ENCODE data around the gene VOPP1. TPM values are rescaled to one million over a fixed set of nuclear protein-coding genes. Genes with fewer than 3 reads are reported as not detected.

VOPP1 gene
- total and polyA plus RNA-seq, 2 of the 13 experiments (the other 11 are each of a cell fraction or from before 2014, with no cell fraction given) = 21.8 to 55.3 TPM

DNA sequence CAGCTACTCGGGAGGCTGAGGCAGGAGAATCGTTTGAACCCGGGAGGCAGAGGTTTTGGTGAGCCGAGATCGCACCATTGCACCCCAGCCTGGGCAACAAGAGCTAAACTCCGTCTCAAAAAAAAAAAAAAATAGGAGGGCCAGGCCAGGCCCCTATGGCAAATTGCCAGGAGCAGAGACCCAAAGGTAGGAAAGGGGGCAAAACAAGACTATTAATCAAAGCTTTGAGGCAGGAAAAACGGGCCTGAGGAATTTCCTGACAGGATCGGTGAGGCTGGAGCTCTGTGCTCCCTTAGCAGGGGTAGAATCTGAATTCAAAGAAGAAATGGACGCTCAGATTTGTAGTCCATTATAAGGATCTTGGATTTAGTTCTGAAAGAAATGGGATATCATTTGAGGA lies 2.8 kb upstream of the VOPP1 start:
- ATAC-seq (no peak), FAIRE-seq (no peak), DNase-seq (ENCODE audit: low spot score) (no peak)
- Histone ChIP-seq H4K20me1 (ENCODE audit: insufficient read depth, low read length) (no peaks in the 10 kb centered on the region), H3K9me3 (ENCODE audit: low read length) (no peaks in the 10 kb centered on the region), H3K27ac (ENCODE audit: extremely low read length, insufficient read depth, low read length) (no peak overlapping the region), H2AFZ (ENCODE audit: low read length) (no peak overlapping the region), H3K27me3 (ENCODE audit: control insufficient read depth in 1 of 2, insufficient read depth in 2 of 2, low read length in 2 of 2) (no peaks in the 10 kb centered on the region; a peak in 1 of 5 replicates), H3K4me2 (ENCODE audit: low read depth, low read length) (no peak overlapping the region), H3K36me3 (replicated peaks in 1 of 2; ENCODE audit: control insufficient read depth in 1 of 2, insufficient read depth in 2 of 2, low read length in 2 of 2) (no peaks in the 10 kb centered on the region), H3K4me3 (replicated peaks in 1 of 3; ENCODE audit: insufficient read depth in 1 of 3, low read depth in 2 of 3, low read length in 3 of 3) (no peak overlapping the region), H3K4me1 (ENCODE audit: insufficient read depth, low read length) (peaks cover 24% of the 10 kb centered on the region), H3K9ac (ENCODE audit: insufficient read depth, low read depth, low read length) (no peak overlapping the region), H3K79me2 (ENCODE audit: insufficient read depth, low read length) (peaks cover 17% of the 10 kb centered on the region)
- CTCF ChIA-PET (ENCODE audit: low intra/inter-chr PET ratio, low total read pairs) = no interaction called here
- in situ Hi-C loops (cut with HindIII; ENCODE audit: extremely low pct_ligation_motif_present, low pct_unique_long_range_greater_than_20kb) (no loop called here), intact Hi-C loops (cut with micrococcal nuclease; ENCODE audit: unreplicated experiment) (loop anchor here (10.0 kb wide), 1 partner anchor 150 kb away; no protein-coding TSS in a partner anchor)
- POLR2A ChIA-PET = no interaction called here
- 83% methylated on average over 9 of the region's 9 CpGs for WGBS (ENCODE audit: low lambda C conversion rate)
- no TSS peak for BruUV-seq (replicated peaks)
- no peak for TF ChIP-seq SIN3B (IDR thresholded peaks at IDR 0.05; ENCODE audit: low read length)
- no peak for TF ChIP-seq LCORL (IDR thresholded peaks at IDR 0.05)
- no peak for TF ChIP-seq LCORL (CRISPR knock-in tag; IDR thresholded peaks at IDR 0.05)
- TF ChIP-seq TFE3 (CRISPR knock-in tag; IDR thresholded peaks at IDR 0.05) = no peak
- TF ChIP-seq NRL (CRISPR knock-in tag; IDR thresholded peaks at IDR 0.05; ENCODE audit: borderline replicate concordance) = no peak
- TF ChIP-seq ZNF562 (CRISPR knock-in tag; IDR thresholded peaks at IDR 0.05; ENCODE audit: borderline replicate concordance) = no peak
- TF ChIP-seq, protein P1, sequence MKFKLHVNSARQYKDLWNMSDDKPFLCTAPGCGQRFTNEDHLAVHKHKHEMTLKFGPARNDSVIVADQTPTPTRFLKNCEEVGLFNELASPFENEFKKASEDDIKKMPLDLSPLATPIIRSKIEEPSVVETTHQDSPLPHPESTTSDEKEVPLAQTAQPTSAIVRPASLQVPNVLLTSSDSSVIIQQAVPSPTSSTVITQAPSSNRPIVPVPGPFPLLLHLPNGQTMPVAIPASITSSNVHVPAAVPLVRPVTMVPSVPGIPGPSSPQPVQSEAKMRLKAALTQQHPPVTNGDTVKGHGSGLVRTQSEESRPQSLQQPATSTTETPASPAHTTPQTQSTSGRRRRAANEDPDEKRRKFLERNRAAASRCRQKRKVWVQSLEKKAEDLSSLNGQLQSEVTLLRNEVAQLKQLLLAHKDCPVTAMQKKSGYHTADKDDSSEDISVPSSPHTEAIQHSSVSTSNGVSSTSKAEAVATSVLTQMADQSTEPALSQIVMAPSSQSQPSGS (CRISPR knock-in tag; IDR thresholded peaks at IDR 0.05) = no peak
- no peak for TF ChIP-seq FOSL1 (CRISPR knock-in tag; IDR thresholded peaks at IDR 0.05; ENCODE audit: borderline replicate concordance)
- TF ChIP-seq NCOA1 (CRISPR knock-in tag; IDR thresholded peaks at IDR 0.05) = no peak
- TF ChIP-seq, protein P2, sequence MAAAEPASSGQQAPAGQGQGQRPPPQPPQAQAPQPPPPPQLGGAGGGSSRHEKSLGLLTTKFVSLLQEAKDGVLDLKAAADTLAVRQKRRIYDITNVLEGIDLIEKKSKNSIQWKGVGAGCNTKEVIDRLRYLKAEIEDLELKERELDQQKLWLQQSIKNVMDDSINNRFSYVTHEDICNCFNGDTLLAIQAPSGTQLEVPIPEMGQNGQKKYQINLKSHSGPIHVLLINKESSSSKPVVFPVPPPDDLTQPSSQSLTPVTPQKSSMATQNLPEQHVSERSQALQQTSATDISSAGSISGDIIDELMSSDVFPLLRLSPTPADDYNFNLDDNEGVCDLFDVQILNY (CRISPR knock-in tag; conservative IDR thresholded peaks at IDR 0.05) = no peak
- TF ChIP-seq FOXP4 (CRISPR knock-in tag; IDR thresholded peaks at IDR 0.05) = no peak
- no peak for TF ChIP-seq SYNCRIP (IDR thresholded peaks at IDR 0.05; ENCODE audit: insufficient read depth, low read depth, low read length)
- TF ChIP-seq HOXA9 (CRISPR knock-in tag; IDR thresholded peaks at IDR 0.05; ENCODE audit: borderline replicate concordance) = no peak
- no peak for TF ChIP-seq SMYD3 (CRISPR knock-in tag; IDR thresholded peaks at IDR 0.05)
- TF ChIP-seq PRPF4 (IDR thresholded peaks at IDR 0.05; ENCODE audit: low read depth, low read length, poor library complexity, severe bottlenecking) = no peak
- TF ChIP-seq, protein P3, sequence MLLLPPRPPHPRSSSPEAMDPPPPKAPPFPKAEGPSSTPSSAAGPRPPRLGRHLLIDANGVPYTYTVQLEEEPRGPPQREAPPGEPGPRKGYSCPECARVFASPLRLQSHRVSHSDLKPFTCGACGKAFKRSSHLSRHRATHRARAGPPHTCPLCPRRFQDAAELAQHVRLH (CRISPR knock-in tag; IDR thresholded peaks at IDR 0.05; ENCODE audit: borderline replicate concordance, low read depth) = no peak
- TF ChIP-seq, protein P4, sequence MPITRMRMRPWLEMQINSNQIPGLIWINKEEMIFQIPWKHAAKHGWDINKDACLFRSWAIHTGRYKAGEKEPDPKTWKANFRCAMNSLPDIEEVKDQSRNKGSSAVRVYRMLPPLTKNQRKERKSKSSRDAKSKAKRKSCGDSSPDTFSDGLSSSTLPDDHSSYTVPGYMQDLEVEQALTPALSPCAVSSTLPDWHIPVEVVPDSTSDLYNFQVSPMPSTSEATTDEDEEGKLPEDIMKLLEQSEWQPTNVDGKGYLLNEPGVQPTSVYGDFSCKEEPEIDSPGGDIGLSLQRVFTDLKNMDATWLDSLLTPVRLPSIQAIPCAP (CRISPR knock-in tag; IDR thresholded peaks at IDR 0.05; ENCODE audit: low read depth) = no peak
- TF ChIP-seq DNMT3B (CRISPR knock-in tag; conservative IDR thresholded peaks at IDR 0.05) = no peak
- no peak for TF ChIP-seq ZNF446 (CRISPR knock-in tag; IDR thresholded peaks at IDR 0.05)
- no peak for TF ChIP-seq HNRNPUL1 (IDR thresholded peaks at IDR 0.05; ENCODE audit: low read depth, low read length)

All from HepG2 (cell line).